Gastrocnemius medialis (tissue), 4 donors: Measurements from ENCODE around the gene POLA1. TPM values are rescaled to one million over a fixed set of nuclear protein-coding genes. Genes with fewer than 3 reads are reported as not detected.

Experiments
- ATAC-seq, 2 donors: fragments of 150-250 bp; one replicate each; pipeline ENCODE4 v1.9.1; 2016
- DNase-seq, 2 donors: peaks; one replicate each; pipeline ENCODE4 v3.0.0-alpha.2; 2019
- H3K27ac ChIP-seq, 4 donors: fragments of 200-600 bp; sonication (generic); 1 replicate in 1 of 4; 2 replicates in 3 of 4; pipeline ENCODE4 v1.5.1; 2016 to 2018; ENCODE audit warnings: mild to moderate bottlenecking in 2 of 4, moderate library complexity in 1 of 4
- H3K27me3 ChIP-seq, 3 donors: fragments of 200-600 bp; sonication (generic) in 2 of 3; 1 replicate in 1 of 3; 2 replicates in 2 of 3; pipeline versions ENCODE4 v1.5.1 to v1.6.0; 2016 to 2019; ENCODE audit warnings: mild to moderate bottlenecking in 1 of 3, moderate library complexity in 1 of 3
- H3K36me3 ChIP-seq, 2 donors: fragments of 200-600 bp; sonication (generic) in 1 of 2; one replicate each; pipeline ENCODE4 v1.5.1; 2017 to 2018
- H3K4me1 ChIP-seq, 2 donors: fragments of 200-600 bp; sonication (generic) in 1 of 2; one replicate each; pipeline ENCODE4 v1.5.1; 2016 to 2017; ENCODE audit warnings: mild to moderate bottlenecking in 2 of 2
- H3K4me3 ChIP-seq, 4 donors: fragments of 200-600 bp; sonication (generic) in 3 of 4; 1 replicate in 1 of 4; 2 replicates in 3 of 4; pipeline ENCODE4 v1.5.1; 2016 to 2019; ENCODE audit warnings: mild to moderate bottlenecking in 2 of 4
- H3K9me3 ChIP-seq, 3 donors: fragments of 200-600 bp; sonication (generic) in 2 of 3; 1 replicate in 1 of 3; 2 replicates in 2 of 3; pipeline ENCODE4 v1.5.1; 2016 to 2019
- CTCF ChIP-seq, 5 experiments: fragments of 450-650 bp in 3 of 5; fragments of 200-600 bp in 2 of 5; sonication (generic) in 2 of 5; IDR thresholded peaks in 4 of 5; conservative IDR thresholded peaks in 1 of 5; 1 replicate in 4 of 5; 2 replicates in 1 of 5; pipeline ENCODE4 v1.5.1; 2016 to 2019; ENCODE audit warnings: antibody characterized with exemption in 5 of 5, mild to moderate bottlenecking in 3 of 5, moderate library complexity in 3 of 5
- POLR2A ChIP-seq, 2 donors: fragments of 450-650 bp; IDR thresholded peaks; one replicate each; pipeline ENCODE4 v1.6.1; 2017; ENCODE audit warnings: antibody characterized with exemption in 2 of 2, mild to moderate bottlenecking in 2 of 2, moderate library complexity in 2 of 2
- in situ Hi-C, 4 donors: fragments of 200-750 bp; cut with MboI; loops; one replicate each; pipeline versions ENCODE4 v1.15.0 to v1.8.0; 2017; ENCODE audit warnings: low sequenced_read_pairs in 4 of 4
- intact Hi-C: fragments of 100-400 bp; cut with DNase I; formaldehyde crosslinking; loops from one replicate; pipeline ENCODE4 v1.15.1; 2023; ENCODE audit warnings: low total_unique reads
- total RNA-seq, 4 donors: library from RNA; depleted of rRNA; stranded (reverse); fragments of >200 nt; gene quantifications; one replicate each; pipeline versions ENCODE4 v1.1.0 to v1.2.3, GENCODE V29; 2016

The POLA1 gene
- total RNA-seq, 4 donors from 2014 or later, result 5.2 to 9.6 (median 6.9) TPM

DNA sequence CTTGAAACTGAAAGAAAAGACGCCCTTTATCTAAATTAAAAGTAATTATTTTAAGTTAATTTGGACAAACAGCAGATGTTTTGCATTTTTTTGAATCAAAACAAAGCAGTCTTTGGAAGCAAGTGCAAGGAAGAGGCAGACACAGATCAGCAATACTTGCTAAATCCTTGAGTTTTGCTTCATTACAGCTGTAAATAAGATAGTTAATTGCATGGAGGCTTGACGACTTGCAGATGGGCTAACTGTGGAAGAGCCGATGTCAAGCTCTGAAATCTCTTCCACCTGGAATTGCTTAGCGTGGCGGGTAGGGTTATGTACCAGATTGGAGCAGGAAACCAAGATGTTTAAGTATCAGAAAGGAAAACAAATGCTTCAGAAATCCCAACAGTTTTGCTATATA is 148.8 kb downstream of the POLA1 start:
- Histone ChIP-seq H3K27me3 (no peaks in the 10 kb centered on the region), H3K4me1 (peaks cover 12 to 13% of the 10 kb centered on the region in 2 donors), H3K4me3 (no peak overlapping the region), H3K36me3 (no peaks in the 10 kb centered on the region), H3K9me3 (no peaks in the 10 kb centered on the region), H3K27ac (no peak overlapping the region)
- in situ Hi-C loops (loop anchor here in 2 of 4 donors (25.0 kb wide), 1 partner anchor 170 kb away; the partner anchor contains the start of gene ARX (in 2 of the 2)), intact Hi-C loops (no loop called here)
- no peak for TF ChIP-seq POLR2A (IDR thresholded peaks at IDR 0.05)
- TF ChIP-seq CTCF (IDR thresholded peaks at IDR 0.05 in 4 of 5, conservative IDR thresholded peaks at IDR 0.05 in 1 of 5), result no peak
- DNase-seq, result no peak
- no peak for ATAC-seq

DNA sequence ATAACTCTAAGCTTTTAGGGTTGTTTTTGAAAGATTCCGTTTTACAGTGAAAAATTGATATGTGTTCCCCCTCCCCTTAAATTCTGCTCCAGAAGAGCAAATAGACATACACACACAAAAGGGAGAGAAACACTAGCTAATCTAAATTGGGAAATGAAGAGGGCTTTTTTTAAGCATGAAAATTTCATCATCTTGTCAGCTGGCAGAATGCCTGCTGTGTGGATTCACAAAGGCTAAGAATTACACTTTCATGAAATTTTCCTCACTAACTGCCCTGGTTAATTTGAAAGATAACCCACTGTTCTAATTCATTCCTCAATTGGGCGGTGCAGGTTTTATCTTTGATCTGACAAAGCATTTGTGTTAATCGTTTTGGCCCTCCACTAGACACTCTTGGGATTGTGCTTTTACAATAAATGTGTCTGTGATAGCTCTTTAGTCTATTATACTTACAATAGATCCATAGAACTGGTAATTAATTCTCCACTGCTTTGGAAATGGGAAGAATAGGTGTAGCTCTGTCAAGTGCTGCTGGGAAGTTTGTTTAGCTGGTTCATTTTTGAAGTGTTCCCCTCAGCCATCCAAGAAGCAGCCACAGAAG is 152.9 kb downstream of the POLA1 start:
- DNase-seq, result no peak
- H3K4me1 ChIP-seq, result no peaks in the 10 kb centered on the region
- ATAC-seq, result no peak
- no peaks in the 10 kb centered on the region for H3K27me3 ChIP-seq
- H3K36me3 ChIP-seq, result no peaks in the 10 kb centered on the region
- no peak overlapping the region for H3K27ac ChIP-seq
- intact Hi-C loops (no loop called here), in situ Hi-C loops (loop anchor here in 2 of 4 donors (25.0 kb wide), 1 partner anchor 166 kb away; the partner anchor contains the start of gene ARX (in 2 of the 2))
- H3K4me3 ChIP-seq, result no peak overlapping the region
- no peaks in the 10 kb centered on the region for H3K9me3 ChIP-seq
- TF ChIP-seq POLR2A (IDR thresholded peaks at IDR 0.05) (no peak), CTCF (IDR thresholded peaks at IDR 0.05 in 4 of 5, conservative IDR thresholded peaks at IDR 0.05 in 1 of 5) (no peak)

DNA sequence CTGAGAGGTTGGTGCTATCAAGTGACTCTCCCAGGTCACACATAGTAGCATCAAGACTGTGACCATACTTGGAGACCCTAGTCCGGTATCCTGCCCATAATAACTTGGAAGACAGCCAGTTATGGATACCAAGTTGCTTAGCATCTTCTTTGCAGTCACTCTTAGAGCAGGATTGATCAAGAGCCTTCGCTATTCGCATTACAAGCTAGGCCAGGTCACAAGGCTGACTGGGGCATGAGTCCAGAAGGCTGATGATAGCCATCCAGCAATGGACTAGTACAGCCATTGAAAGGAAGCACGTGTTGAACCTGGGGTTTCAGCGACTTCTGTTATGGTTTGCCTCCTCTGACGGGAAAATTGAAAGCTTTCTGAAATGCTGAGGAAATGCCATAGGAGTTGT is 157.6 kb downstream of the POLA1 start:
- DNase-seq (no peak), ATAC-seq (no peak)
- in situ Hi-C loops, result loop anchor here in 1 of 4 donors (10.0 kb wide), 1 partner anchor 294 kb away; no protein-coding TSS in a partner anchor
- Histone ChIP-seq H3K9me3 (no peaks in the 10 kb centered on the region), H3K36me3 (no peaks in the 10 kb centered on the region), H3K27ac (no peak overlapping the region), H3K4me3 (no peak overlapping the region), H3K4me1 (no peaks in the 10 kb centered on the region), H3K27me3 (no peaks in the 10 kb centered on the region)
- intact Hi-C loops, result no loop called here
- TF ChIP-seq POLR2A (IDR thresholded peaks at IDR 0.05) (no peak), CTCF (IDR thresholded peaks at IDR 0.05 in 4 of 5, conservative IDR thresholded peaks at IDR 0.05 in 1 of 5) (no peak)

GRCh38 chrX:24851780-24852179 is 158.1 kb downstream of the POLA1 start:
- no peaks in the 10 kb centered on the region for H3K36me3 ChIP-seq
- intact Hi-C loops, result no loop called here
- no peaks in the 10 kb centered on the region for H3K4me1 ChIP-seq
- H3K9me3 ChIP-seq, result no peaks in the 10 kb centered on the region
- DNase-seq (no peak), ATAC-seq (no peak)
- H3K27ac ChIP-seq, result no peak overlapping the region
- TF ChIP-seq CTCF (IDR thresholded peaks at IDR 0.05 in 4 of 5, conservative IDR thresholded peaks at IDR 0.05 in 1 of 5) (no peak), POLR2A (IDR thresholded peaks at IDR 0.05) (no peak)
- in situ Hi-C loops, result loop anchor here in 1 of 4 donors (10.0 kb wide), 1 partner anchor 293 kb away; no protein-coding TSS in a partner anchor
- H3K27me3 ChIP-seq, result no peaks in the 10 kb centered on the region
- no peak overlapping the region for H3K4me3 ChIP-seq
